HAP-1 (cell line): Measurements from ENCODE around the gene GPC5.
A peak's percentile ranks its signal among the peaks of the same experiment; 100 is the strongest.

ENCODE experiments used
- DNase-seq, 2 experiments: peaks; one replicate each; pipeline ENCODE4 v3.0.0-alpha.2; 2016 to 2020; ENCODE audit warnings: low spot score in 2 of 2
- H3K27me3 ChIP-seq: fragments of 250-450 bp; sonication (Bioruptor Pico); 2 replicates; pipeline ENCODE4 v1.5.1; 2020; ENCODE audit warnings: low read depth, mild to moderate bottlenecking, moderate library complexity
- H3K36me3 ChIP-seq: fragments of 250-450 bp; sonication (Bioruptor Pico); replicated peaks from 2 replicates; pipeline ENCODE4 v1.5.1; 2020; ENCODE audit warnings: mild to moderate bottlenecking
- H3K4me1 ChIP-seq: fragments of 250-450 bp; sonication (Bioruptor Pico); 2 replicates; pipeline ENCODE4 v1.5.1; 2020; ENCODE audit warnings: mild to moderate bottlenecking
- H3K4me3 ChIP-seq: fragments of 250-450 bp; sonication (Bioruptor Pico); 2 replicates; pipeline ENCODE4 v1.5.1; 2020; ENCODE audit warnings: mild to moderate bottlenecking, moderate library complexity
- H3K9me3 ChIP-seq: fragments of 250-450 bp; sonication (Bioruptor Pico); 2 replicates; pipeline ENCODE4 v1.5.1; 2020; ENCODE audit warnings: mild to moderate bottlenecking, moderate library complexity
- in situ Hi-C: fragments of 300-500 bp; cut with MboI; formaldehyde crosslinking; loops from 3 replicates; pipeline ENCODE4 v1.14.3; 2020; ENCODE audit warnings: low sequenced_read_pairs, inconsistent platforms, mixed read lengths

Gene GPC5

DNA sequence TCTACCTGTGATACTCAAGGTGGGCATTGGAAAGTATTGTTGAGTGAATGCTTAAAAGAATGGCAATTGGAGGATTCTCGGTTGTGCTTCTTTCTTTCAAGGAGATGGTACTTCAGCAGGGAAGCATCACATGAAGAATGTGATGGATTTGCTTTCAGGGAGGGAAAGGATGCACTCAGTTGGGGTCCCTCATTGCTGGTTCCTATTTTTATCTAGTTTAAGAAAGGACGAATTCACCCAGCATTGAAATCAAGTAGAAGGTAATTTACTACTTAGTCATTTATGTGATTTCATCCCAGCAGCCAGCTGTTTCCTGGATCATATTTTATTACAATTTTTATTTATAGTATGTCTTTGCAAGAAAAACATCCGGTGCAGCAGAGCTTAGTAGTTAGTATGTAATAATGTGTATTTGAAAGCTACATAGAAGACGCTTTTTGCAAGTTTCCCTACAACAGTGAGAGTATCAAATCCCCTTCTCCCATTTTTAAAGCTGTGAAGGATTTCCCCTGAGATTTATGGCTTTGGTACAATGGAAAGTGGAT lies 417.9 kb downstream of the GPC5 start:
- H3K4me3 ChIP-seq, result no peak overlapping the region
- no peaks in the 10 kb centered on the region for H3K4me1 ChIP-seq
- H3K27me3 ChIP-seq, result 0 out of 2 replicates have a peak, but pooled peaks cover 5% of the 10 kb centered on the region
- in situ Hi-C loops, result no loop called here
- no peak for DNase-seq
- no peaks in the 10 kb centered on the region for H3K36me3 ChIP-seq
- H3K9me3 ChIP-seq, result no peaks in the 10 kb centered on the region

DNA sequence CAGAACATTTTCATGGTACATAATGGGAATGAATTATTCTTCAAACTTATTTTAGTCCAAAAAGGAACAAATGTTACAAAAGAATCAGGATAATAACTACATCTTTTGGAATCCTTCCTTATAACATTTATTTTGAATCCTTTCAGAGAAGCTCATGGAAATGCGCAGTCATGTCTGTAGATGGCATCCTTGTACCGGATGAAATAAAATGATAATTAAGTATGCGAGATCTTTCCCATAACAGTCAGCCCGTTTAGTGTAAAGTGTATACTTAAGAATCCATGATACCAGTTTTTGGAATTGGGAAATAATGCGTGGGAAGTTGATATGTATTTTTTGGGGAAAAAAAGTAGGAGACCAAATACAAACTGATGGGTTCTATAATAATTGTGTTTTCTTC lies 418.8 kb downstream of the GPC5 start:
- in situ Hi-C loops, result no loop called here
- Histone ChIP-seq H3K27me3 (0 out of 2 replicates have a peak, but pooled peaks cover 1% of the 10 kb centered on the region), H3K9me3 (no peaks in the 10 kb centered on the region), H3K36me3 (no peaks in the 10 kb centered on the region), H3K4me3 (no peak overlapping the region), H3K4me1 (no peaks in the 10 kb centered on the region)
- DNase-seq, result peak in 1 of 2 experiments; percentile 28

DNA sequence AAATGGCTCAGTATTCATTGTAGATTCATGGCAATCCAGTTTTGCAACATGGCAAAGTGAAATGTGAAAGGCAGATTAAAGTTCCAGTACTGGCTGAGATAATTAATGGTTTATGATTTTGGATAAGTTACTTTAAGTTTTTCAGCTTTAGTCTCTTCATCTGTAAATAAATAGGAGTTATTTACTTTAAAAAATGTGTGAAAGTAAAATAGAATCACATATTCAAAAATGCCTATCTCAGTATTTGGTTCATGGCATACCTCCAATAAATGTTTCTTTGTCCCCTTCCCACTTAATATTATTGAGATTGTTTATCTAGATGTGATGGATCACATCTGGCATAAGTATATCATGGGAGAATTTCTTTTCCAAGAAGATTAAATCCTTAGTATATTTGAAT lies 426.0 kb downstream of the GPC5 start:
- DNase-seq, result no peak
- no peaks in the 10 kb centered on the region for H3K4me1 ChIP-seq
- H3K9me3 ChIP-seq, result no peaks in the 10 kb centered on the region
- H3K27me3 ChIP-seq, result no peaks in the 10 kb centered on the region
- no peaks in the 10 kb centered on the region for H3K36me3 ChIP-seq
- in situ Hi-C loops, result no loop called here
- no peak overlapping the region for H3K4me3 ChIP-seq

DNA sequence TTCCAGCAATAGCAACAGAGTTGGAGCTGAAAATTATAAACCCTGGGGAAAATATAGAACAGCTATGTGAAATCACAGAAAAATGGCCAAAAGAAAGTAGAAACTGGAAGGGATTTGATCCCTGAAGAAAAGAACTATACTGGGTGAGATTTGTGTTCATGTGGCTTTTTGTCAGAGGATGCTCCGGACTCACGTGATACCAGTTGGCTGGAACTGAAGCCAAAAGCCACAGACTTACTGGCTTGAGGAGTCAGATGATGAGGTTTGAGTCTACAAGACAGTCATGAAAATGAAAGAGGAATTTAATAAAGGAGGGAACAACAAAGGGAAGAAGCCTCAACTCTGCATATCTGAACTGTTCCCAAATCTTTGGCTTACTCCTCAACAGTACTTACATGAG lies 427.1 kb downstream of the GPC5 start:
- H3K4me1 ChIP-seq, result no peaks in the 10 kb centered on the region
- in situ Hi-C loops, result no loop called here

GRCh38 chr13:91836553-91836952 lies 438.1 kb downstream of the GPC5 start:
- H3K4me1 ChIP-seq, result no peaks in the 10 kb centered on the region
- in situ Hi-C loops, result no loop called here

More for the DNA sequence above, 427.1 kb downstream of the GPC5 start:
- no peak for DNase-seq
- H3K4me3 ChIP-seq, result no peak overlapping the region
- H3K9me3 ChIP-seq, result no peaks in the 10 kb centered on the region
- H3K36me3 ChIP-seq, result no peaks in the 10 kb centered on the region
- no peaks in the 10 kb centered on the region for H3K27me3 ChIP-seq

GRCh38 chr13:91845612-91846011 lies 447.2 kb downstream of the GPC5 start:
- Histone ChIP-seq H3K9me3 (no peaks in the 10 kb centered on the region), H3K4me3 (no peak overlapping the region), H3K36me3 (no peaks in the 10 kb centered on the region), H3K4me1 (no peaks in the 10 kb centered on the region), H3K27me3 (0 out of 2 replicates have a peak, but pooled peaks cover 3% of the 10 kb centered on the region)
- DNase-seq, result no peak
- in situ Hi-C loops, result no loop called here

More at GRCh38 chr13:91836553-91836952, 438.1 kb downstream of the GPC5 start:
- no peaks in the 10 kb centered on the region for H3K9me3 ChIP-seq
- H3K36me3 ChIP-seq, result no peaks in the 10 kb centered on the region
- H3K27me3 ChIP-seq, result no peaks in the 10 kb centered on the region
- no peak overlapping the region for H3K4me3 ChIP-seq
- no peak for DNase-seq

GRCh38 chr13:91863699-91864098 lies 465.3 kb downstream of the GPC5 start:
- no peaks in the 10 kb centered on the region for H3K9me3 ChIP-seq
- DNase-seq, result no peak
- no peak overlapping the region for H3K4me3 ChIP-seq
- in situ Hi-C loops, result no loop called here
- H3K4me1 ChIP-seq, result no peaks in the 10 kb centered on the region
- H3K36me3 ChIP-seq, result no peaks in the 10 kb centered on the region
- H3K27me3 ChIP-seq, result no peaks in the 10 kb centered on the region

- no peak for DNase-seq
- in situ Hi-C loops, result no loop called here
Measured at GRCh38 chr13:91868351-91868750, 469.9 kb downstream of the GPC5 start.

GRCh38 chr13:91878491-91878890 lies 480.1 kb downstream of the GPC5 start:
- H3K36me3 ChIP-seq, result no peaks in the 10 kb centered on the region
- DNase-seq, result no peak
- H3K4me3 ChIP-seq, result no peak overlapping the region
- no peaks in the 10 kb centered on the region for H3K27me3 ChIP-seq
- no peaks in the 10 kb centered on the region for H3K4me1 ChIP-seq
- no peaks in the 10 kb centered on the region for H3K9me3 ChIP-seq
- in situ Hi-C loops, result no loop called here

More at GRCh38 chr13:91868351-91868750, 469.9 kb downstream of the GPC5 start:
- H3K4me1 ChIP-seq, result no peaks in the 10 kb centered on the region
- no peaks in the 10 kb centered on the region for H3K27me3 ChIP-seq
- H3K36me3 ChIP-seq, result no peaks in the 10 kb centered on the region
- no peaks in the 10 kb centered on the region for H3K9me3 ChIP-seq
- no peak overlapping the region for H3K4me3 ChIP-seq

GRCh38 chr13:91879360-91879759 lies 480.9 kb downstream of the GPC5 start:
- Histone ChIP-seq H3K4me1 (no peaks in the 10 kb centered on the region), H3K27me3 (no peaks in the 10 kb centered on the region), H3K9me3 (no peaks in the 10 kb centered on the region), H3K36me3 (no peaks in the 10 kb centered on the region), H3K4me3 (no peak overlapping the region)
- in situ Hi-C loops, result no loop called here
- DNase-seq, result no peak

GRCh38 chr13:91882918-91883317 lies 484.5 kb downstream of the GPC5 start:
- no peaks in the 10 kb centered on the region for H3K36me3 ChIP-seq
- H3K4me1 ChIP-seq, result no peaks in the 10 kb centered on the region
- DNase-seq, result no peak
- H3K27me3 ChIP-seq, result no peaks in the 10 kb centered on the region
- no peaks in the 10 kb centered on the region for H3K9me3 ChIP-seq
- H3K4me3 ChIP-seq, result no peak overlapping the region
- in situ Hi-C loops, result no loop called here

DNA sequence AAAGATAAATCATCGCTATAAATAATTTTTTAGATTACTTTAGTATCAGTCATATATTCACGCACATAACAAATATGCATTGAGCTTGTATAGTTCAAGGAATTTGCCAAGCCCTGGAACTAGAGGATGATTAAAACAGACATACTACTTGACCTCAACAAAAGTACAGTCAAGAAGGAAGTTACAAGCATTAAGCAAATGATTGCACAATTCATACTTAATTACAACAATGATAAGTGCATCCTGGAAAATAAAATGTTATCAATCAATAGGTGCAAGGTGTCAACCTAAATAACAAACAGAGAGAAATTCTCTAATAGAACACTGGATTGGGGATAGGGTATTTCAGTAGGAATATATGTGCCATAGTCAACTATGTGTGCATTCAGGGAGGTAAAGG lies 491.2 kb downstream of the GPC5 start:
- no peaks in the 10 kb centered on the region for H3K9me3 ChIP-seq
- DNase-seq, result no peak
- no peaks in the 10 kb centered on the region for H3K4me1 ChIP-seq
- no peaks in the 10 kb centered on the region for H3K36me3 ChIP-seq
- in situ Hi-C loops, result no loop called here
- no peaks in the 10 kb centered on the region for H3K27me3 ChIP-seq
- no peak overlapping the region for H3K4me3 ChIP-seq

DNA sequence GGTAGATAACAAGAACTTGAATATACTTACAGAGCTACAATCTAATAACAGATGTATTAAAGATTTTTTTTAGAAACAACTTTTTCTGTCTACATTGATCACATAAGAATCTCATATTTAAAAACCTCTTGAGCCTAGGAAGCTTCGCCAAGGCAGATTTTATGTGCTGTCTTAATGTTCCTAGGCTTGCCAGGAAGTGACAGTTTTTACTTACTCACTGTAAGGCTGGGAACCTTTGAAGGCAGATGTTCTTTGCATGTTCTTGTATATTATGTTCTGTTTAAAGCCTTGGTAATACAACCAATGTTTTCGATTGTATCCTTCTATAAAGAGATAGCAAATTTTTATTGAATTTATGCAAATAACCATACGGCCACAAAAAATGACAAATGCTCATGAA lies 492.7 kb downstream of the GPC5 start:
- no peak for DNase-seq
- no peaks in the 10 kb centered on the region for H3K27me3 ChIP-seq
- H3K4me1 ChIP-seq, result no peaks in the 10 kb centered on the region
- no peaks in the 10 kb centered on the region for H3K9me3 ChIP-seq
- H3K36me3 ChIP-seq, result no peaks in the 10 kb centered on the region
- in situ Hi-C loops, result no loop called here
- no peak overlapping the region for H3K4me3 ChIP-seq

GRCh38 chr13:91893040-91893439 lies 494.6 kb downstream of the GPC5 start:
- Histone ChIP-seq H3K4me3 (no peak overlapping the region), H3K4me1 (no peaks in the 10 kb centered on the region), H3K36me3 (no peaks in the 10 kb centered on the region), H3K9me3 (no peaks in the 10 kb centered on the region), H3K27me3 (no peaks in the 10 kb centered on the region)
- in situ Hi-C loops, result no loop called here
- DNase-seq, result no peak

DNA sequence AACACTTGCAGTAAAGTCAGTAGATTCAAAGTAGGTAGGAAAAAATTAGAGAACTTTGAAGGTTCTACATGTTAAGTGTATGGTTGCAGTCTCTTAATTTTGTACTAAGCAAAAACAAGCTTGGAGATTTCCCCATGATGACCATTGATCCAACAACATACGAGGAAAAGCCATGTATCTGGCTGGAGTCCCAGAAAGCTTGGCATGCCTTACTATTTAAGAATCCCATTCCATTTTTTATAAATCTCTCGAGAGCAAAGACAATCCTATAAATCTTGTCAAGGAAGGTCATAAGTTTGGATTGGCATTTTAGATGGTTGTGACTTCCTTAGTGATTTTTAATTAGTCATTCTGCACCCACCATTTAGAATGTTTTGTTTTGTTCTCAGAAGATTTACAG lies 495.9 kb downstream of the GPC5 start:
- H3K4me3 ChIP-seq, result no peak overlapping the region
- in situ Hi-C loops, result no loop called here
- no peaks in the 10 kb centered on the region for H3K4me1 ChIP-seq
- no peak for DNase-seq
- H3K36me3 ChIP-seq, result no peaks in the 10 kb centered on the region
- H3K9me3 ChIP-seq, result no peaks in the 10 kb centered on the region
- no peaks in the 10 kb centered on the region for H3K27me3 ChIP-seq
